ENCODE measurements around the gene ITLN1.

DNA sequence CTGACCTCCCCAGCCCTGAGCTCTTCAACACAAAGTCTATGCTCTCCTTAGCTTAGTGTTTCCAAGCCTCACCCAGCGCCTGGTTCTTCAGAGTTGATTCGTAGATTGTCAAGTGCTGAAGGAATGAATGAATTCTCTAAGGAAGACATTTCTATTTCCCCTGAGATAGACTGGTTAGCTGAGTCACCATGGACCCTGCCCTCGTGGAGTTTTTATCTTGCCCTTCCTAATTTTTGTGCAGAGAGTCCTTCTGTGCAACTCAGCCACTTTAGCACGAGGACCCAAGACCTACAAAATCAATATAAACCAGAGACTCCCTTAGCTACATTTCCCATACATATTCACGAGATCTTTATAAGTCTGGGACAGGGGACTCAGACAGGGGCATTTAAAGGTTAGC is 19.6 kb downstream of the ITLN1 start:
- TF ChIP-seq, protein P1, sequence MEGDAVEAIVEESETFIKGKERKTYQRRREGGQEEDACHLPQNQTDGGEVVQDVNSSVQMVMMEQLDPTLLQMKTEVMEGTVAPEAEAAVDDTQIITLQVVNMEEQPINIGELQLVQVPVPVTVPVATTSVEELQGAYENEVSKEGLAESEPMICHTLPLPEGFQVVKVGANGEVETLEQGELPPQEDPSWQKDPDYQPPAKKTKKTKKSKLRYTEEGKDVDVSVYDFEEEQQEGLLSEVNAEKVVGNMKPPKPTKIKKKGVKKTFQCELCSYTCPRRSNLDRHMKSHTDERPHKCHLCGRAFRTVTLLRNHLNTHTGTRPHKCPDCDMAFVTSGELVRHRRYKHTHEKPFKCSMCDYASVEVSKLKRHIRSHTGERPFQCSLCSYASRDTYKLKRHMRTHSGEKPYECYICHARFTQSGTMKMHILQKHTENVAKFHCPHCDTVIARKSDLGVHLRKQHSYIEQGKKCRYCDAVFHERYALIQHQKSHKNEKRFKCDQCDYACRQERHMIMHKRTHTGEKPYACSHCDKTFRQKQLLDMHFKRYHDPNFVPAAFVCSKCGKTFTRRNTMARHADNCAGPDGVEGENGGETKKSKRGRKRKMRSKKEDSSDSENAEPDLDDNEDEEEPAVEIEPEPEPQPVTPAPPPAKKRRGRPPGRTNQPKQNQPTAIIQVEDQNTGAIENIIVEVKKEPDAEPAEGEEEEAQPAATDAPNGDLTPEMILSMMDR (optimal IDR thresholded peaks at IDR 0.05 in 1 of 3, IDR thresholded peaks at IDR 0.05 in 1 of 3, conservative IDR thresholded peaks at IDR 0.05 in 1 of 3; ENCODE audit: extremely low read depth in 1 of 3, insufficient read depth in 2 of 3, low read length in 3 of 3) = no peak
- TF ChIP-seq EZH2 (IDR thresholded peaks at IDR 0.05; ENCODE audit: low read length) = no peak

Measured in keratinocyte (primary cell).